IMR-90 (cell line): Measurements from ENCODE around the gene F5.

Source experiments
- BHLHE40 ChIP-seq: fragments of 150-350 bp; IDR thresholded peaks from 2 replicates; pipeline ENCODE4 v1.6.1; 2016; ENCODE audit warnings: mild to moderate bottlenecking, low read depth, low read length
- CEBPB ChIP-seq: IDR thresholded peaks from 2 replicates; pipeline ENCODE4 v1.6.1; 2012; ENCODE audit warnings: low read depth, low read length, improper control_type of control experiment
- CTCF ChIP-seq: conservative IDR thresholded peaks from 2 replicates; pipeline ENCODE4 v1.5.1; 2012; ENCODE audit warnings: mild to moderate bottlenecking, low read depth, low read length, improper control_type of control experiment
- MAFK ChIP-seq: IDR thresholded peaks from 2 replicates; pipeline ENCODE4 v1.6.1; 2012; ENCODE audit warnings: low read depth, low read length, improper control_type of control experiment
- POLR2A ChIP-seq: IDR thresholded peaks from 2 replicates; pipeline ENCODE4 v1.6.1; 2012; ENCODE audit warnings: mild to moderate bottlenecking, low read depth, low read length
- RAD21 ChIP-seq: IDR thresholded peaks from 2 replicates; pipeline ENCODE4 v1.6.1; 2012; ENCODE audit warnings: low read length, improper control_type of control experiment
- RCOR1 ChIP-seq: IDR thresholded peaks from 2 replicates; pipeline ENCODE4 v1.6.1; 2012; ENCODE audit warnings: mild to moderate bottlenecking, low read length, improper control_type of control experiment; ENCODE audit not compliant: insufficient replicate concordance

GRCh38 chr1:169525391-169525790 is 60.9 kb downstream of the F5 start:
- TF ChIP-seq CTCF (no peak), RAD21 (no peak), MAFK (no peak), RCOR1 (no peak), POLR2A (no peak), CEBPB (no peak), BHLHE40 (no peak)
